PC-3 (cell line): ENCODE measurements around the gene TDRD5.

Source experiments
- CTCF ChIP-seq: fragments of 300-600 bp; sonication (generic); conservative IDR thresholded peaks from 2 replicates; pipeline ENCODE4 v1.5.1; 2017; ENCODE audit warnings: antibody characterized with exemption, low read depth, mild to moderate bottlenecking, low read length
- EZH2phosphoT487 ChIP-seq: fragments of 300-600 bp; sonication (generic); IDR thresholded peaks from 2 replicates; pipeline ENCODE4 v1.6.1; 2018; ENCODE audit warnings: mild to moderate bottlenecking, antibody characterized with exemption, low read length, borderline replicate concordance

DNA sequence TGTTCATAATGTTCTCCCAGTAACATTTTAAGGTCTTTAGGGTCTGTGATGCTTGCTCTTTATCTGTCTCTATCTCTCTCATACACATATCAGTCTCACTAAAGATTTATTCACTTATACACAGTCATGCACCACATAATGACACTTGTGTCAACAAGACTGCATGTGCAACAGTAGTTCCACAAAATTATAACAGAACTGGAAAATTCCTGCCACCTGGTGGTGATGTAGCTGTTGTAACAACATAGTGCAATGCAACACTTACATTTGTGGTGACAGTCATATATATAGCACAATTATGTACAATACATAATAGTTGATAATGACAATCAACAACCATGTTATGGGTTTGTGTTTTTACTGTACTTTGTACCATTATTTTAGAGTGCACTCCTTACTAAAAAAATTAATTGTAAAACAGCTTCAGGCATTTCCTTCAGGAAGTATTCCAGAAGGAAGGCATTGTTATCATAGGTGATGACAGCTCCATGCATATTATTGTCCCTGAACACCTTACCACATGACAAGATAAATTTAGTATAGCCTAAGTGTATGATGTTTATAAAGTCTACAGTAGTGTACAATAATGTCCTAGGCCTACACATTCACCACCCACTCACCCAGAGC is 8.1 kb downstream of the TDRD5 start:
- TF ChIP-seq CTCF (peak; percentile 65), EZH2phosphoT487 (no peak)
